Measurements from ENCODE around the gene WDR6.

WDR6 gene

GRCh38 chr3:49013738-49014660, 6.8 kb downstream of the WDR6 start:
- DNase-seq (ENCODE audit: extremely low read depth, low read depth), result no peak
- H3K4me3 ChIP-seq (replicated peaks; ENCODE audit: low read depth, low read length), result no peak overlapping the region
- peak; percentile 74 for TF ChIP-seq CTCF (IDR thresholded peaks at IDR 0.05; ENCODE audit: low read depth, low read length, missing control alignments)

- TF ChIP-seq CTCF (IDR thresholded peaks at IDR 0.05; ENCODE audit: low read depth, low read length, missing control alignments), result no peak
- H3K4me3 ChIP-seq (replicated peaks; ENCODE audit: low read depth, low read length), result no peak overlapping the region
- DNase-seq (ENCODE audit: extremely low read depth, low read depth), result no peak
Observed at GRCh38 chr3:49015072-49015471, 7.9 kb downstream of the WDR6 start.

GRCh38 chr3:49015765-49016164, 8.6 kb downstream of the WDR6 start:
- no peak for DNase-seq (ENCODE audit: extremely low read depth, low read depth)
- H3K4me3 ChIP-seq (replicated peaks; ENCODE audit: low read depth, low read length), result no peak overlapping the region
- no peak for TF ChIP-seq CTCF (IDR thresholded peaks at IDR 0.05; ENCODE audit: low read depth, low read length, missing control alignments)

- no peak for DNase-seq (ENCODE audit: extremely low read depth, low read depth)
- TF ChIP-seq CTCF (IDR thresholded peaks at IDR 0.05; ENCODE audit: low read depth, low read length, missing control alignments), result no peak
- H3K4me3 ChIP-seq (replicated peaks; ENCODE audit: low read depth, low read length), result no peak overlapping the region
Observed at GRCh38 chr3:49016414-49017228, 9.4 kb downstream of the WDR6 start.

- H3K4me3 ChIP-seq (replicated peaks; ENCODE audit: low read depth, low read length), result peak overlapping the region; percentile 72
Observed at GRCh38 chr3:49017229-49017970, 10.2 kb downstream of the WDR6 start.

More at GRCh38 chr3:49017229-49017970, 10.2 kb downstream of the WDR6 start:
- no peak for DNase-seq (ENCODE audit: extremely low read depth, low read depth)
- TF ChIP-seq CTCF (IDR thresholded peaks at IDR 0.05; ENCODE audit: low read depth, low read length, missing control alignments), result no peak
